ENCODE results near the gene CHMP4A.

Gene CHMP4A

GRCh38 chr14:24212924-24213865 is at the start of gene CHMP4A:
Gene CHMP4A, minus strand, starts transcription at chr14:24213488. Its CDS starts 49 bp downstream, at chr14:24213439.
- H3K27ac ChIP-seq (ENCODE audit: low read depth, low read length) = peak within 1 kb of the TSS; percentile 96
- peaks cover 4% of the 10 kb centered on the region for H3K4me1 ChIP-seq (ENCODE audit: control insufficient read depth, insufficient read depth, low read length)
- H3K36me3 ChIP-seq (ENCODE audit: control insufficient read depth, insufficient read depth, low read length) = peaks cover 11% of the 10 kb centered on the region
- H3K4me3 ChIP-seq (ENCODE audit: low read length) = peak within 1 kb of the TSS; percentile 85
- H3K27me3 ChIP-seq (ENCODE audit: control insufficient read depth, insufficient read depth, low read length) = no peaks in the 10 kb centered on the region
- H3K9ac ChIP-seq (ENCODE audit: low read length) = peak within 1 kb of the TSS; percentile 91

DNA sequence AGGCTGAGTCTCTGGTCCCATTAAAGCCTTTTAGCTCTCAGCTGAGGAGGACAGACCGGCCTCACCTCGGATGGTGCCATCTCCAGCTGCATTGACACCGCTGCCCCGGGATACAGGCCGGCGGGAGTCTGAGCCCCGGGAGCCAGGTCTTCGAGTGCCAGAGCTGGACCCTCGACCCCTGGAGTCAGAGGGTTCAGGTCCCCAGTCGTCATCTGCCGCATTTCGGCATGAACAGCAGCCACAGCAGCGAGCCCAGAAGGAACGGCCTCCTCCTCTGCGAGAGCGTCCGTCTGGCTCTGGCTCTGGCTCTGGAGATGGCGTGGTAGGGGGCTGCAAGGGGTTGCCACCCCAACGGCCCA is 48.7 kb upstream of the CHMP4A start:
- Histone ChIP-seq H3K27ac (ENCODE audit: low read depth, low read length) (no peak overlapping the region), H3K36me3 (ENCODE audit: control insufficient read depth, insufficient read depth, low read length) (no peaks in the 10 kb centered on the region), H3K4me1 (ENCODE audit: control insufficient read depth, insufficient read depth, low read length) (no peaks in the 10 kb centered on the region), H3K9ac (ENCODE audit: low read length) (no peak overlapping the region), H3K27me3 (ENCODE audit: control insufficient read depth, insufficient read depth, low read length) (no peaks in the 10 kb centered on the region), H3K4me3 (ENCODE audit: low read length) (no peak overlapping the region)

DNA sequence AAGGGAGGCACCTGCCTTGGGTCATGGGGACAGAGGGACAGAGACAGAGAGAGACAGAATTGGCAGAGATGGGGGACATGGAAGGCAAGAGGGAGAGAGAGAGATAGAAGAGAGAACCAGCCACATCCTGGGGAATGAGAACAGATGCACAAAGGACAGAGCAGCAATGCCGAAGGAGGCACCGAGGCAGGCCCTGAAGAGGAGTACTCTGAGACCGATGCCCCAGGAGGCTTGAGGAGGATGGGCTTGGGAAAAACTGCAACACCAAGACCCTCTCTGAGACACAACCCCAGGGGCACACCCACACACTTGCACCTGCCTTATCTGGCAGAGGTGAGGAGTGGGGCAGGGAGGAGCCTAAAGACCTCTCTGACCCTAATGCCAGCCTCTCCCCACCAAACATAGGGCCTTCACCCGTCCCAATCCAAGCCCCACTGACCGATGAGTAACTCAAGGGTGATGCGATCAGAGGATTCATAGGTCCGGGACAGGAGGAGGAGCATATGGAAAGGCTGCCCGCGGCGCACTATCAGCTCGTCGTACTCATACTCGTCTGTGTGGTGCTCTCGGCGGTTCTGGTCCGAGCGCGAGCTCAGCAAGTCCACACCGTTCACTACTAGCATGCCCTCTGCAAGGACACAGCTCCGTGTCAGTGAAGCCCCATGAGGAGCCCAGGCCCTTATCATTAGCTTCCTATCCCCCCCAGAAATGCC is 48.1 kb upstream of the CHMP4A start:
- H3K4me3 ChIP-seq (ENCODE audit: low read length) = no peak overlapping the region
- no peak overlapping the region for H3K27ac ChIP-seq (ENCODE audit: low read depth, low read length)
- no peaks in the 10 kb centered on the region for H3K36me3 ChIP-seq (ENCODE audit: control insufficient read depth, insufficient read depth, low read length)
- no peaks in the 10 kb centered on the region for H3K27me3 ChIP-seq (ENCODE audit: control insufficient read depth, insufficient read depth, low read length)
- no peaks in the 10 kb centered on the region for H3K4me1 ChIP-seq (ENCODE audit: control insufficient read depth, insufficient read depth, low read length)
- no peak overlapping the region for H3K9ac ChIP-seq (ENCODE audit: low read length)

- Histone ChIP-seq H3K27me3 (ENCODE audit: control insufficient read depth, insufficient read depth, low read length) (no peaks in the 10 kb centered on the region), H3K9ac (ENCODE audit: low read length) (no peak overlapping the region), H3K27ac (ENCODE audit: low read depth, low read length) (no peak overlapping the region), H3K4me3 (ENCODE audit: low read length) (no peak overlapping the region), H3K4me1 (ENCODE audit: control insufficient read depth, insufficient read depth, low read length) (no peaks in the 10 kb centered on the region), H3K36me3 (ENCODE audit: control insufficient read depth, insufficient read depth, low read length) (no peaks in the 10 kb centered on the region)
These were observed 47.5 kb upstream of the CHMP4A start for GRCh38 chr14:24260780-24261157.

DNA sequence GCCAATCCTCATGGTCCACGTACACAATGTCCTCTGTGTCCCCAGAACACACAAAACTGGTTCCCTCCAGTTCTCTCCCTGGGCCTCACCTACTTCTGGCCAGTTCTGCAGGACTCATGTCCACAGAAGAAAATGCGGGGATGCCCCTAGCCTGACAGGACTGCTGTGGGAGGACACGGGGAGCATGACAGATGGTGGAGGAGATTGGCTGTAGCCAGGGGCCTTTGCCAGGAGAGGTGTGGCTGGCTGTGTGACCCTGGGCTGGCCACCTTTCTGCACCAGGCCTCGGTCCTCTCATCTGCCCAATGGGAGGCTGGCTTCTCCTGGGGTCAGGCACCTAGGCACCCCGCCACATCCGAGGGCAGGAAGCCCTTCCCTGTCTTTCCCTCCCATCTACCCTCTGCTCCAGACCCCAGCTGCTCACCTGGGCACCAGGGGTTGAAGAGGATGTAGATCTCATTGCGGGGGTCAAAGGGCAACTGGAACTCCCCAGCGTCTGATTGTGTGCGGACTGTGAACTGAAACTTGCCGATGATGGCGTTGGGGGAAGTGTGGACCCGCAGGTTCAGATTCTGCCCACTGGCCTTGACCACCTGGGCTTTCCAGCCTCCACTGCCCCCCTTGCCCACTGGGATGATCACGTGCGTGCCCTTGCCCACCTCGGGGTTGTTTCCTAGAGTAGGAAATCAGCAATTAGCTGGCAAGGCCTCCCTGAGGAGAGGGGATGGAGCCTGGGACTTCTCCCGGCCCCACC is 46.9 kb upstream of the CHMP4A start:
- no peak overlapping the region for H3K27ac ChIP-seq (ENCODE audit: low read depth, low read length)
- no peaks in the 10 kb centered on the region for H3K4me1 ChIP-seq (ENCODE audit: control insufficient read depth, insufficient read depth, low read length)
- H3K4me3 ChIP-seq (ENCODE audit: low read length) = no peak overlapping the region
- no peaks in the 10 kb centered on the region for H3K36me3 ChIP-seq (ENCODE audit: control insufficient read depth, insufficient read depth, low read length)
- no peak overlapping the region for H3K9ac ChIP-seq (ENCODE audit: low read length)
- no peaks in the 10 kb centered on the region for H3K27me3 ChIP-seq (ENCODE audit: control insufficient read depth, insufficient read depth, low read length)

- Histone ChIP-seq H3K4me3 (ENCODE audit: low read length) (no peak overlapping the region), H3K36me3 (ENCODE audit: control insufficient read depth, insufficient read depth, low read length) (no peaks in the 10 kb centered on the region), H3K9ac (ENCODE audit: low read length) (no peak overlapping the region), H3K27me3 (ENCODE audit: control insufficient read depth, insufficient read depth, low read length) (no peaks in the 10 kb centered on the region), H3K4me1 (ENCODE audit: control insufficient read depth, insufficient read depth, low read length) (no peaks in the 10 kb centered on the region), H3K27ac (ENCODE audit: low read depth, low read length) (no peak overlapping the region)
These were observed 46.2 kb upstream of the CHMP4A start for GRCh38 chr14:24259282-24260025.

DNA sequence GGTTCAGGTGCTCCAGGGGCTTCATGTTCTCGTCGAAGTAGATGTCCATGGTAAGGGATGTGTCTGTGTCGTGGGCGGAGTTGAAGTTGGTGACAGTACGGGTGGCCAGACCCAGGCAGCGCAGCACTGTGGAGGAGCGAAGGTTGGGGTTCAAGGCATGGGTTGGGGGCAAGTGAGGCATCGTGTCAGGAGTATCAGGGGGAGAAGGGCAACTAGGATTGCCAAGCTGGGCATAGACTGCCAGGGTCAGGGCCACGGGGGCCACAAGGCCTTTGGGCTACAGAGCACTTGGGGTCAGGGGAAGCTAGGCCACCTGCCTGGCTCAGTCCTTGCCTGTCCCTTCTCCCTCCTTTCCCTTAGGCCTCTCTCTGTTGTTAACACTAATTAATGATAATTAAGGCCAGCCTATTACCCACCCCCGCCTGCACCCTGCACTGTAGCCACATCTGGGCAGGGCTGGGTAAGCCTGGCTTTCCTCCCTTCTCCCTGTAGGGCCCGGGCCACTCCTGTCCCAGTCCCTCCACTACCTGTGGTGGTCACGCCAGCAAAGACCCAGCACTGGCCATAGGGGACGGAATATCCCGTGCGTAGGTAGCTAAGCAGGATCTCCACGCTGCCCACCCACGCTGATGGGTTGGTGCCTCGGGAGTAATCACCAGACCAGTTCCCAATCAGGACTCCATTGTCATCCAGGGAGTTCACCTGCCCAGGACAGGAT is 45.4 kb upstream of the CHMP4A start:
- no peak overlapping the region for H3K27ac ChIP-seq (ENCODE audit: low read depth, low read length)
- H3K4me1 ChIP-seq (ENCODE audit: control insufficient read depth, insufficient read depth, low read length) = no peaks in the 10 kb centered on the region
- H3K27me3 ChIP-seq (ENCODE audit: control insufficient read depth, insufficient read depth, low read length) = no peaks in the 10 kb centered on the region
- no peaks in the 10 kb centered on the region for H3K36me3 ChIP-seq (ENCODE audit: control insufficient read depth, insufficient read depth, low read length)
- H3K9ac ChIP-seq (ENCODE audit: low read length) = no peak overlapping the region
- no peak overlapping the region for H3K4me3 ChIP-seq (ENCODE audit: low read length)

DNA sequence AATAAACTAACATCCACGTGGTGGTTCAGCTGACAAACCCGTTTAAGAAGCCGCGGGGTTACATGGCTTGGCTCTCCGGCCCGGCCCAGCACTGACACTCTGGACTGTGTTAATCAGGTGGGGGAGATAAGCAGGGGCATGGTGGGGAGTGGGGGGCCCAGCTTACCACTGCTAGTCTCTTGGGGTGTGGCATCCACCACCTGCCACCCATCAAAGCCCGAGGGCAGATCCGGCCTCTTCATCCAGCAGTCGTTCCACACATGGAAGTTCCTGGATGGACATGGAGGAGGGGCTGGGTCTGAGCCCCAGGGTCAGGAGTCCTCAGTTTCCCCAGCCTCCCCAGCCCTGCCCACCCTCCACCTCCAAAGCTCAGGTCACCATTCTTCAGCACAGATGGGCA is 44.8 kb upstream of the CHMP4A start:
- Histone ChIP-seq H3K4me1 (ENCODE audit: control insufficient read depth, insufficient read depth, low read length) (no peaks in the 10 kb centered on the region), H3K36me3 (ENCODE audit: control insufficient read depth, insufficient read depth, low read length) (no peaks in the 10 kb centered on the region), H3K9ac (ENCODE audit: low read length) (no peak overlapping the region), H3K27ac (ENCODE audit: low read depth, low read length) (no peak overlapping the region), H3K27me3 (ENCODE audit: control insufficient read depth, insufficient read depth, low read length) (no peaks in the 10 kb centered on the region), H3K4me3 (ENCODE audit: low read length) (no peak overlapping the region)

- H3K36me3 ChIP-seq (ENCODE audit: control insufficient read depth, insufficient read depth, low read length) = no peaks in the 10 kb centered on the region
- H3K4me3 ChIP-seq (ENCODE audit: low read length) = no peak overlapping the region
- H3K9ac ChIP-seq (ENCODE audit: low read length) = no peak overlapping the region
- H3K4me1 ChIP-seq (ENCODE audit: control insufficient read depth, insufficient read depth, low read length) = no peaks in the 10 kb centered on the region
- H3K27me3 ChIP-seq (ENCODE audit: control insufficient read depth, insufficient read depth, low read length) = no peaks in the 10 kb centered on the region
- H3K27ac ChIP-seq (ENCODE audit: low read depth, low read length) = no peak overlapping the region
These were observed 43.7 kb upstream of the CHMP4A start for GRCh38 chr14:24256960-24257359.

DNA sequence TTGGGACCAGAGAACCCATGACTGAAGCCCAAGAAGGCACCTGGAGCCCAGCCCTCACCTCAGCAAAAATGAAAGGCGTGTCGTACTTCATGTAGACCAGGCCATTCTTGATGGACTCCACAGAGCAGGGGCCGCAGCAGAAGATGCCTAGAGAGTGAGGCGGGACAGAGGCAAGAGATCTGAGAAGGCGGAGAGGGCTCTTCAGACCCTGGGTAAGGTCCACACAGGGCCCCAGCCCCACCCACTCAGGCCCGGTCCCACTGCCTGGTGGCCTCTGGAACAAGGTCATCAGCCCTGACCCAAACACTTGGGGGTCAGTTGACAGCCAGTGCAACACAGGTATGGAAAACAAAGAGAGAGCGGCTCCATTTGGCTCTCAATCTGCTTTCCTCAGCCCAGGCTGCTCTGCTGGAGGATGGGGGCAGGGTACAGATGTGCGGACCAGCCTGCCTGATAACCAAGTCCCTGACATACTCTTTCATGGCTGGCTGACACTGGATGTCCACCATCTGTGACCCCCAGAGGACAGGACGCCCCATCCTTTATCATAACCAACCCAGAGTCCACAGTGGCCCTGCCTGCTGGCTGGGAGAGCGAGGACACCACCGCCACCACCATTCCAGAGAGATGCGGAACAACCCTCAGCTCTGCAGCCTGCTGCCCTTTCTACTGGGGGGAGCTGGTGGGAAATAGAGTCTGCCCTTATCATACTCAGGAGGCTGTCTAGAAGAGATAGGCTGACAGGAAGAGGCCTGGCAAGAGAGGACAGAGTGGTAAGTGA is 42.8 kb upstream of the CHMP4A start:
- Histone ChIP-seq H3K27ac (ENCODE audit: low read depth, low read length) (no peak overlapping the region), H3K27me3 (ENCODE audit: control insufficient read depth, insufficient read depth, low read length) (no peaks in the 10 kb centered on the region), H3K4me1 (ENCODE audit: control insufficient read depth, insufficient read depth, low read length) (no peaks in the 10 kb centered on the region), H3K4me3 (ENCODE audit: low read length) (no peak overlapping the region), H3K36me3 (ENCODE audit: control insufficient read depth, insufficient read depth, low read length) (no peaks in the 10 kb centered on the region), H3K9ac (ENCODE audit: low read length) (no peak overlapping the region)

DNA sequence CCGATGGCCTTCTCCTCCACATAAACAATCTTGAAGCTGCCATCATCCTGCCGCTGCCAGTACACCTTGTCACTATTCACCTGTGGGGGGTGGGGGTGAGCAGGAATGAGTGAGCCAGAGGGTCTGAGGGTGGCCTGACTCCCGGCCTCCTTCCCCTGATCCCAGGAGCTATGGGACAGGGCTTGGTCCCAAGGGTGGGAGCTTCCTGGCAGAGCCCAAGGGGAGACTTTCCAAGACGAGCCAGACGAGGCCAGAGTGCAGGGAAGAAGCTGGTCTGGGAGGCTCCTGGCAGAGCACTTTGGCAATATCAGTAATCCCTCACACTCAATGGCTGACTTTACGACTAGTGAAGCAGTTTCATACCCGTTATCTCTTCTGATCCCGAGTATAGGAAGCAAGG is 42.1 kb upstream of the CHMP4A start:
- no peak overlapping the region for H3K4me3 ChIP-seq (ENCODE audit: low read length)
- H3K4me1 ChIP-seq (ENCODE audit: control insufficient read depth, insufficient read depth, low read length) = no peaks in the 10 kb centered on the region
- no peak overlapping the region for H3K27ac ChIP-seq (ENCODE audit: low read depth, low read length)
- no peaks in the 10 kb centered on the region for H3K36me3 ChIP-seq (ENCODE audit: control insufficient read depth, insufficient read depth, low read length)
- H3K9ac ChIP-seq (ENCODE audit: low read length) = no peak overlapping the region
- no peaks in the 10 kb centered on the region for H3K27me3 ChIP-seq (ENCODE audit: control insufficient read depth, insufficient read depth, low read length)

All from rectal smooth muscle tissue (tissue), 1 donor.